DND-41 (cell line): ENCODE measurements around the gene TM9SF4.

Source experiments
- ATAC-seq: fragments of 200-7000 bp; cut with Tn5 transposase; 3 replicates; pipeline ENCODE4 v1.9.1; 2021; ENCODE audit warnings: low read depth; ENCODE audit not compliant: insufficient read depth
- DNase-seq: peaks from one replicate; pipeline ENCODE4 v3.0.0-alpha.2; 2020
- H2AFZ ChIP-seq: 2 replicates; pipeline ENCODE4 v1.6.0; 2012; ENCODE audit warnings: low read depth, low read length
- H3K27ac ChIP-seq: 2 replicates; pipeline ENCODE4 v1.5.1; 2012; ENCODE audit warnings: low read length, inconsistent platforms
- H3K27me3 ChIP-seq: fragments of 200-600 bp; sonication (generic); 2 replicates; pipeline ENCODE4 v1.6.0; 2012; ENCODE audit warnings: low read length, mild to moderate bottlenecking, inconsistent platforms; ENCODE audit not compliant: insufficient read depth, poor library complexity
- H3K36me3 ChIP-seq: 2 replicates; pipeline ENCODE4 v1.5.1; 2012; ENCODE audit warnings: low read length, inconsistent platforms; ENCODE audit not compliant: insufficient read depth
- H3K4me1 ChIP-seq: 2 replicates; pipeline ENCODE4 v1.5.1; 2012; ENCODE audit warnings: mild to moderate bottlenecking, low read length; ENCODE audit not compliant: insufficient read depth
- H3K4me2 ChIP-seq: 2 replicates; pipeline ENCODE4 v1.6.0; 2012; ENCODE audit warnings: mild to moderate bottlenecking, moderate library complexity, low read length, inconsistent platforms; ENCODE audit not compliant: insufficient read depth
- H3K4me3 ChIP-seq, 2 experiments: fragments of 200-600 bp in 1 of 2; shearing (Covaris generic) in 1 of 2; 2 replicates each; pipeline ENCODE4 v1.5.1; 2012 to 2016; ENCODE audit warnings: inconsistent platforms in 2 of 2, low read length in 2 of 2, mild to moderate bottlenecking in 2 of 2, low read depth in 1 of 2, moderate library complexity in 1 of 2
- H3K79me2 ChIP-seq: 2 replicates; pipeline ENCODE4 v1.6.0; 2012; ENCODE audit warnings: low read length, inconsistent platforms; ENCODE audit not compliant: insufficient read depth
- H3K9ac ChIP-seq: 2 replicates; pipeline ENCODE4 v1.6.0; 2012; ENCODE audit warnings: low read depth, mild to moderate bottlenecking, inconsistent platforms, low read length, moderate library complexity
- H3K9me3 ChIP-seq: 2 replicates; pipeline ENCODE4 v1.5.1; 2012; ENCODE audit warnings: low read length, moderate library complexity, mild to moderate bottlenecking, inconsistent platforms; ENCODE audit not compliant: insufficient read depth, severe bottlenecking
- H4K20me1 ChIP-seq: 2 replicates; pipeline ENCODE4 v1.6.0; 2012; ENCODE audit warnings: low read length; ENCODE audit not compliant: insufficient read depth
- CTCF ChIP-seq: IDR thresholded peaks from 2 replicates; pipeline ENCODE4 v1.5.1; 2012; ENCODE audit warnings: borderline replicate concordance, low read length, moderate library complexity, mild to moderate bottlenecking; ENCODE audit not compliant: poor library complexity, severe bottlenecking; ENCODE audit errors: extremely low read depth
- EZH2 ChIP-seq: IDR thresholded peaks from 3 replicates; pipeline ENCODE4 v1.6.1; 2012; ENCODE audit warnings: borderline replicate concordance, low read depth, mild to moderate bottlenecking, moderate library complexity, low read length, inconsistent platforms; ENCODE audit not compliant: severe bottlenecking

Gene TM9SF4, protein sequence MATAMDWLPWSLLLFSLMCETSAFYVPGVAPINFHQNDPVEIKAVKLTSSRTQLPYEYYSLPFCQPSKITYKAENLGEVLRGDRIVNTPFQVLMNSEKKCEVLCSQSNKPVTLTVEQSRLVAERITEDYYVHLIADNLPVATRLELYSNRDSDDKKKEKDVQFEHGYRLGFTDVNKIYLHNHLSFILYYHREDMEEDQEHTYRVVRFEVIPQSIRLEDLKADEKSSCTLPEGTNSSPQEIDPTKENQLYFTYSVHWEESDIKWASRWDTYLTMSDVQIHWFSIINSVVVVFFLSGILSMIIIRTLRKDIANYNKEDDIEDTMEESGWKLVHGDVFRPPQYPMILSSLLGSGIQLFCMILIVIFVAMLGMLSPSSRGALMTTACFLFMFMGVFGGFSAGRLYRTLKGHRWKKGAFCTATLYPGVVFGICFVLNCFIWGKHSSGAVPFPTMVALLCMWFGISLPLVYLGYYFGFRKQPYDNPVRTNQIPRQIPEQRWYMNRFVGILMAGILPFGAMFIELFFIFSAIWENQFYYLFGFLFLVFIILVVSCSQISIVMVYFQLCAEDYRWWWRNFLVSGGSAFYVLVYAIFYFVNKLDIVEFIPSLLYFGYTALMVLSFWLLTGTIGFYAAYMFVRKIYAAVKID

DNA sequence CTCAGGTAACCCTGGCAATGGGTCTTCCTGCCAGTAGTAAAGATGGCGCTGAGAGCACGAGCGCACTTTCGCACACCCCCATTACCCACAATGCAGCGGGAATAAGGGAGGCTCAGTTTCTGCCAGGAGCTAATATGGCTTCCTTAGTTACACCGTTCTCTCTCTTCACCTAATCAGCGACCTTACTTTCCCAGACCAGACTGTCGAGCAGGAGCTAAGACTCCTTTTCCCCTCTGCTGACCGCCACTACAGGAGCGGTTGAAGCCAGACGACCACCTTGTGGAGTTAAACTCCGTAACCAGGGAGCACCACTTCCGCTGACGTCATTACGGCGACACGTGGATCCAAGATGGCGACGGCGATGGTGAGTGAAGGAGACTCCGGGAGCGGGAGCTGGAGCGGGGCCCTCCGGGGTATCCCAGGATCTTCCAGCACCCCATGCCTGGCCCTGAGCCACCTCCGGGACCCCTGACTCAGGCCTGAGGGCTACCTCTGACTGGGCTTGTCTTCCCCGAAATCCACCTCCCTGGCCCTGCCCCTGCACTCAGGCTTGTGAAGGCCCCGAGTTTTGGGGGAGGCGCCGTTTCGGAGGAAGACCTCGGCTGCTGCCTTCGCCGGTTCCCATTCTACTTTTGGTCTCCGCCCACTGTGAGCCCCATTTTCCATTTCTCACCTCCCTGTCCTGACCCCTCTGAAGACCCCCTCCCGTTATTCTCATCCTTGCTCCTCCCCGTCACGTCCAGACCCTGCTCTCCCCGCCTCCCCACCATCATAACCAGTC is at the start of gene TM9SF4:
Gene TM9SF4 (plus strand): TSS at position 323 of the 781 bp plus-strand sequence. CDS start 27 bp downstream, at position 350.
- peak within 1 kb of the TSS; percentile 85 to 93 for H3K4me3 ChIP-seq
- H3K27ac ChIP-seq, result peak within 1 kb of the TSS; percentile 93
- H4K20me1 ChIP-seq, result peaks cover 22% of the 10 kb centered on the region; the same call in 1 of the 2 replicates
- DNase-seq, result peak; percentile 96
- peak within 1 kb of the TSS; percentile 81 for H3K9ac ChIP-seq
- H3K4me1 ChIP-seq, result peaks cover 37% of the 10 kb centered on the region
- H3K27me3 ChIP-seq, result no peaks in the 10 kb centered on the region
- peaks cover 50% of the 10 kb centered on the region for H3K79me2 ChIP-seq
- peak within 1 kb of the TSS; percentile 86 for H2AFZ ChIP-seq
- ATAC-seq, result peak; percentile 86
- H3K4me2 ChIP-seq, result peak within 1 kb of the TSS; percentile 87
- TF ChIP-seq CTCF, result no peak
- no peak for TF ChIP-seq EZH2
- peaks cover 9% of the 10 kb centered on the region for H3K36me3 ChIP-seq
- H3K9me3 ChIP-seq, result no peaks in the 10 kb centered on the region

DNA sequence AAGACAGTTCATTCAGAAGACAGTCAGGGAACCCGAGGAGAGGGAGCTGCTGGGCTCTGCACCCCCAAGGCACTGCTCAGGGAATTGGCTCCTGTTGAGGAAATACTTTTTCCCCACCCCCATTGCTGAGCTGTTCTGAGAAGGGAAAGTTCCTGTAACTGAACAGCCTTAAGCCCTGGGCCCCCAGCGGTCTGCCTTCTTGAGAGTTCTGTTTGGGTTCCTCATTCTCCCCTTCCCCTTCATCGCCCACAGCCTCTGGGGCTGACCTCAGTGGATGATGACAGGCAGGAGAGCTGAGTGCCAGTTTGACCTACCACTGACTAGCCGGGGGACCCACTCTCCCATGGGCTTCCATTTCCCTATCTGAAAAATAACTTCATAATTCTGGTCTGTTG is 46.7 kb upstream of the TM9SF4 start:
- ATAC-seq (no peak), DNase-seq (no peak)
- no peaks in the 10 kb centered on the region for H4K20me1 ChIP-seq
- no peaks in the 10 kb centered on the region for H3K9me3 ChIP-seq
- no peak overlapping the region for H2AFZ ChIP-seq
- H3K4me2 ChIP-seq, result no peak overlapping the region
- H3K27ac ChIP-seq, result no peak overlapping the region
- no peaks in the 10 kb centered on the region for H3K4me1 ChIP-seq
- H3K36me3 ChIP-seq, result no peaks in the 10 kb centered on the region
- no peak overlapping the region for H3K9ac ChIP-seq
- no peak overlapping the region for H3K4me3 ChIP-seq
- H3K27me3 ChIP-seq, result peaks cover 18% of the 10 kb centered on the region
- no peaks in the 10 kb centered on the region for H3K79me2 ChIP-seq
- TF ChIP-seq CTCF, result no peak
- TF ChIP-seq EZH2, result no peak

- peaks cover 16% of the 10 kb centered on the region for H3K27me3 ChIP-seq
- H3K4me2 ChIP-seq, result no peak overlapping the region
- no peaks in the 10 kb centered on the region for H3K79me2 ChIP-seq
- TF ChIP-seq CTCF (no peak), EZH2 (no peak)
- no peak overlapping the region for H3K4me3 ChIP-seq
- no peaks in the 10 kb centered on the region for H3K9me3 ChIP-seq
- H3K9ac ChIP-seq, result no peak overlapping the region
- H3K36me3 ChIP-seq, result no peaks in the 10 kb centered on the region
- H2AFZ ChIP-seq, result no peak overlapping the region
- H4K20me1 ChIP-seq, result no peaks in the 10 kb centered on the region
- H3K27ac ChIP-seq, result no peak overlapping the region
- no peaks in the 10 kb centered on the region for H3K4me1 ChIP-seq
- ATAC-seq (no peak), DNase-seq (no peak)
Observed at GRCh38 chr20:32063695-32064094, 45.8 kb upstream of the TM9SF4 start.
